ENCODE measurements around the gene COA5.

Gene COA5

DNA sequence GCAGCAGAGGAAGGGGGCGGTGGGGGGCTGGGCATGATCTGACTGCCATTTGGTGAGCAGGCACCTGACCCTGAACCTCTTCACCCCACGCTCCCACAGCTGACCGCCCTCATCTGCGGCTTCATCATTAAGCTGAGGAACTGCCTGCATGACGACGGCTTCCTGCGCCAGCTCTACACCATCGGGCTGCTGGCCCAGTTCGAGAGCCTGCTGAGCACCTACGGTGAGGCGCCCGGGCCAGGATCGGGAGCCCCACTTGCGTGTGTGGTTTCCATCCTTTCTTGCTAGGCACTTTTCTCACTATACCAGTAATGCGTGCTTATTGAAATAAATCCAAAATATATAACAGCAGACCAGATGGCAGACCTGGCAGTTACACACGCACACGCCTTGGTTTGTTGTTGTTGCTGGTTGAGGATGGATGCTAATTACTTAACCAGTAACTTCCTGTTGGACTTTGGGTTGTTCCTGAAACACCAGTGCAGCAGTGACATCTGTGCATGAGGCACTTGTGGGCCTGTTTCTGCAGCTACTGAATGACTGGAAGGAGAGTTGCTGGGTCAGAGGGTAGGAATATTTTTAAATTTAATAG, 43.7 kb downstream of the COA5 start:
- H3K36me3 ChIP-seq (ENCODE audit: insufficient read depth, insufficient read length, low read length) = peaks cover 89% of the 10 kb centered on the region

DNA sequence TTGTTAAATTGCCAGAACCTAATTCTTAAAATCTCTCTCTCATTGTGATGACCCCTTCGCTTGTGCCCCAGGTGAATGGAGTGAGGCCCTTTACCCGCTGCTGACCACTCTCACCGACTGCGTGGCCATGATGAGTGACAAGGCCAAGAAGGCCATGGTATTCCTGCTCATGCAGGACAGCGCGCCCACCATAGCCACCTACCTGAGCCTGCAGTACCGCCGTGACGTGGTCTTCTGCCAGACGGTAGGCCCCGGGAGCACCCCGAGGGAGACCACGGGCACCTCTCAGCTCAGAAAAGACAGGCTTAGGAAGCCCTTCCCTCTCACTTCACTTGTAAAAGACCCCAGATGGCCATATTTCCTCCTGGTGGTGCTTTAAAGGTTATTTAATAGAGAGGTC, 44.9 kb downstream of the COA5 start:
- Histone ChIP-seq H3K9ac (ENCODE audit: insufficient read length, low read depth) (no peak overlapping the region), H3K36me3 (ENCODE audit: insufficient read depth, insufficient read length, low read length) (peaks cover 87% of the 10 kb centered on the region), H3K4me1 (ENCODE audit: insufficient read depth, insufficient read length) (no peaks in the 10 kb centered on the region), H3K27me3 (ENCODE audit: insufficient read depth, insufficient read length) (no peaks in the 10 kb centered on the region), H3K9me3 (ENCODE audit: insufficient read depth, low read length) (no peaks in the 10 kb centered on the region), H3K4me3 (ENCODE audit: insufficient read length, low read depth) (no peak overlapping the region)
- no peak for DNase-seq (ENCODE audit: low read depth, low spot score)
- TF ChIP-seq YY1 (IDR thresholded peaks at IDR 0.05; ENCODE audit: insufficient read depth, insufficient read length) (no peak), ZNF274 (IDR thresholded peaks at IDR 0.05; ENCODE audit: low read depth, low read length) (no peak), SUZ12 (IDR thresholded peaks at IDR 0.05; ENCODE audit: extremely low read depth, insufficient read depth, insufficient read length) (no peak)

More for the DNA sequence above, 43.7 kb downstream of the COA5 start:
- no peak overlapping the region for H3K9ac ChIP-seq (ENCODE audit: insufficient read length, low read depth)
- no peaks in the 10 kb centered on the region for H3K27me3 ChIP-seq (ENCODE audit: insufficient read depth, insufficient read length)
- no peaks in the 10 kb centered on the region for H3K9me3 ChIP-seq (ENCODE audit: insufficient read depth, low read length)
- H3K4me1 ChIP-seq (ENCODE audit: insufficient read depth, insufficient read length) = no peaks in the 10 kb centered on the region
- H3K4me3 ChIP-seq (ENCODE audit: insufficient read length, low read depth) = no peak overlapping the region
- no peak for TF ChIP-seq SUZ12 (IDR thresholded peaks at IDR 0.05; ENCODE audit: extremely low read depth, insufficient read depth, insufficient read length)
- no peak for TF ChIP-seq ZNF274 (IDR thresholded peaks at IDR 0.05; ENCODE audit: low read depth, low read length)
- TF ChIP-seq YY1 (IDR thresholded peaks at IDR 0.05; ENCODE audit: insufficient read depth, insufficient read length) = no peak
- no peak for DNase-seq (ENCODE audit: low read depth, low spot score)

DNA sequence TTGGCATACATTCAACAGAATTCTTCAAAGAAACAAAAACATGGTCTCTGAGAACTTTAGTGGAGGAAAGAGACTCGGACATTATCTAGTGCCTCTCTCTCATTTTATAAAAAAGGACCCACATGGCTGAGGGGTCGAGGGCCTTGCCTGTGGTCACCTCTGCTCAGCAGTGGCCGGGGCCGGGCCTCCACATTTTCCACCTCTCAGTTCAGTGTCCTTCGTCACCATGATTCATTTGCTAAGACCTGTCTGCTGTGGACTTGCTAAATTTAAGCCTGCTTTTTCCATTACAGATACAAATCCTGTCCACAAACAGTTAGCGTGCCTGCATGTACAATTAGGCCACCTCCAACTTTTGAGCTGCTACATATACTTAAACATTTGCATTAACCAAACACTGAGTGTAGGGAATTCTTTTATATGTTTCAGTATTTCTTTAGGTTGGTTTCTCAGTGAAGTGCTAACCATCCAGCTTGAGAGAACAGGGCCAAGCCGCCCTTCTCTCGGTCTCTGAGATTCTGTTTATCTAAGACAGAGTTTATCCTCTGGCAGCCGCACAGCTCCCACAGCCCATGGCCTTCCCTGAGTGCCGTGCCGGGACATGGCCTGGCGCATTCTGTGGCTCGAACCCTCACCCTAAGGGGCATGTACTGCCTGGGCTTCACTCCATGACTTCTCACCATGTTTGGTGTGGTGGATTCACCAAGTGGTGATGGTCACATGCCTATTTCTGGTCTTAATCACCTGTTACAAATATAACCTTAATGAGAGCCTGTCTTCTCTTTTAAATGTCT, 46.2 kb downstream of the COA5 start:
- no peak for TF ChIP-seq YY1 (IDR thresholded peaks at IDR 0.05; ENCODE audit: insufficient read depth, insufficient read length)
- TF ChIP-seq ZNF274 (IDR thresholded peaks at IDR 0.05; ENCODE audit: low read depth, low read length) = no peak
- no peak for TF ChIP-seq SUZ12 (IDR thresholded peaks at IDR 0.05; ENCODE audit: extremely low read depth, insufficient read depth, insufficient read length)
- Histone ChIP-seq H3K4me1 (ENCODE audit: insufficient read depth, insufficient read length) (no peaks in the 10 kb centered on the region), H3K9me3 (ENCODE audit: insufficient read depth, low read length) (no peaks in the 10 kb centered on the region), H3K9ac (ENCODE audit: insufficient read length, low read depth) (no peak overlapping the region), H3K4me3 (ENCODE audit: insufficient read length, low read depth) (no peak overlapping the region), H3K27me3 (ENCODE audit: insufficient read depth, insufficient read length) (no peaks in the 10 kb centered on the region), H3K36me3 (ENCODE audit: insufficient read depth, insufficient read length, low read length) (peaks cover 87% of the 10 kb centered on the region)
- DNase-seq (ENCODE audit: low read depth, low spot score) = no peak

DNA sequence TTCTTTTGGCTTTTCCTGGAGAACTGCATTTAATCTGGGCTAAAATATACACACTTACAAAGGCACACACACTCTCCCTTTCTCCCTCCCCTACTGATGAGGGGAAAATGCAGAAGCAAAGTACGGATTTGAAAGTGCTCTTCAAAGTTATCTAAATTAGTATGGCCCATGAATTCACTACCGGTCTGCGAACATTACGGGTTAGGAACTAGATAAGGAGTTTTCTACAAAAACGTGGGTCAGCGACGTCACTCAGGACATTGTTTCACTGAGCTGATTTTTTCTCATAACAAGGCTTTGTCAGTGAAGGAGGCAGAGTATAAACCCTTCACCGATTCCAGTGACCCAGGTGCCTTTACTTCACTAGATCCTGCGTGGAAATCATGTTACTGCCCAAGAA, 47.3 kb downstream of the COA5 start:
- TF ChIP-seq YY1 (IDR thresholded peaks at IDR 0.05; ENCODE audit: insufficient read depth, insufficient read length) (no peak), ZNF274 (IDR thresholded peaks at IDR 0.05; ENCODE audit: low read depth, low read length) (no peak), SUZ12 (IDR thresholded peaks at IDR 0.05; ENCODE audit: extremely low read depth, insufficient read depth, insufficient read length) (no peak)
- no peak for DNase-seq (ENCODE audit: low read depth, low spot score)
- Histone ChIP-seq H3K4me3 (ENCODE audit: insufficient read length, low read depth) (no peak overlapping the region), H3K36me3 (ENCODE audit: insufficient read depth, insufficient read length, low read length) (peaks cover 85% of the 10 kb centered on the region), H3K4me1 (ENCODE audit: insufficient read depth, insufficient read length) (no peaks in the 10 kb centered on the region), H3K9me3 (ENCODE audit: insufficient read depth, low read length) (no peaks in the 10 kb centered on the region), H3K9ac (ENCODE audit: insufficient read length, low read depth) (no peak overlapping the region), H3K27me3 (ENCODE audit: insufficient read depth, insufficient read length) (no peaks in the 10 kb centered on the region)

DNA sequence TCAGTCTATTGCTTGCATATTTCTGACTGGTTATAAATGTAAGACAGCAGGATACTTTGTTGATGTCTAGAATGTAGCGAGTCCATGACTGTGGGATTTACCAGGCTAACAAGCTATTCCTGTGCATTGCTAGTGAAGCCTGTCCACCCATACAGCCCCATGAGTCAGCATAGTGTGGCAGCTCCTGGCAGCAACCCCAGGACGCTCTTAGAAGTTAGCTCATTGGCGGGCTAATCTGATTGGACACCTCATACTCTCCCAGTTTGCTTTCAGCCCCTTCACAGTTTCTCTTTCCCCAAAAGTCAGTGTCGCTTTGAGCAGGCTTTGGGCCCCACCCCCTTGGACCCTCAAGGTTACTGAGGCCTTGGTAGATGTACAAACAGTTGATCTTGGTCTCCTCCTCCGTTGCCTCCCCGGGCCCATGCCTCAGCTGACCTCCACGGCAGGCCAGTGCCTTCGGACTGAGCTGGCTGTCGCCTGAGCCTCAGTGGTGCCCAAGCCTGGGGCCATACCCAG, 48.0 kb downstream of the COA5 start:
- Histone ChIP-seq H3K4me3 (ENCODE audit: insufficient read length, low read depth) (no peak overlapping the region), H3K27me3 (ENCODE audit: insufficient read depth, insufficient read length) (no peaks in the 10 kb centered on the region), H3K9ac (ENCODE audit: insufficient read length, low read depth) (no peak overlapping the region), H3K4me1 (ENCODE audit: insufficient read depth, insufficient read length) (no peaks in the 10 kb centered on the region), H3K9me3 (ENCODE audit: insufficient read depth, low read length) (no peaks in the 10 kb centered on the region), H3K36me3 (ENCODE audit: insufficient read depth, insufficient read length, low read length) (peaks cover 85% of the 10 kb centered on the region)
- TF ChIP-seq ZNF274 (IDR thresholded peaks at IDR 0.05; ENCODE audit: low read depth, low read length) (no peak), SUZ12 (IDR thresholded peaks at IDR 0.05; ENCODE audit: extremely low read depth, insufficient read depth, insufficient read length) (no peak), YY1 (IDR thresholded peaks at IDR 0.05; ENCODE audit: insufficient read depth, insufficient read length) (no peak)
- no peak for DNase-seq (ENCODE audit: low read depth, low spot score)

DNA sequence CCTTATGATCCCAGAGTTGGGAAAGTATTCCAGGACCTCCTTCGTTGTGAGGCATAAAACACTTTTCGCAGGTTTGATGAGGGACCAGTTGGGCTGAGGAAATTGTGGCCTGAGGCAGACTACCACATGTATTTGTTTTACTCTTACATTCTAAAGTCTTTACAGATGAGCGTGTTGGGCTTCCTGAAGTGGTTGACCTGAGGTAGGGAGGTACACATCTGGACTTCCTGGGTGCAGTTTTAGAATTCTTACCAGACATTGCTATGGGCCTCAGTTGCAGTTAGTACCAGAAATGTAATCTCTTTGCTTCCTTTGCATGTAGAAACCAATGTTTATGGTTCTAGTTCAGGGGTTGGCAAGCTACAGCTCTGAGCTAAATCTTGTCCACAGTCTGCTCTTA, 48.7 kb downstream of the COA5 start:
- Histone ChIP-seq H3K9ac (ENCODE audit: insufficient read length, low read depth) (no peak overlapping the region), H3K4me1 (ENCODE audit: insufficient read depth, insufficient read length) (no peaks in the 10 kb centered on the region), H3K27me3 (ENCODE audit: insufficient read depth, insufficient read length) (no peaks in the 10 kb centered on the region), H3K4me3 (ENCODE audit: insufficient read length, low read depth) (no peak overlapping the region), H3K36me3 (ENCODE audit: insufficient read depth, insufficient read length, low read length) (peaks cover 85% of the 10 kb centered on the region), H3K9me3 (ENCODE audit: insufficient read depth, low read length) (no peaks in the 10 kb centered on the region)
- no peak for DNase-seq (ENCODE audit: low read depth, low spot score)
- TF ChIP-seq ZNF274 (IDR thresholded peaks at IDR 0.05; ENCODE audit: low read depth, low read length) (no peak), SUZ12 (IDR thresholded peaks at IDR 0.05; ENCODE audit: extremely low read depth, insufficient read depth, insufficient read length) (no peak), YY1 (IDR thresholded peaks at IDR 0.05; ENCODE audit: insufficient read depth, insufficient read length) (no peak)

DNA sequence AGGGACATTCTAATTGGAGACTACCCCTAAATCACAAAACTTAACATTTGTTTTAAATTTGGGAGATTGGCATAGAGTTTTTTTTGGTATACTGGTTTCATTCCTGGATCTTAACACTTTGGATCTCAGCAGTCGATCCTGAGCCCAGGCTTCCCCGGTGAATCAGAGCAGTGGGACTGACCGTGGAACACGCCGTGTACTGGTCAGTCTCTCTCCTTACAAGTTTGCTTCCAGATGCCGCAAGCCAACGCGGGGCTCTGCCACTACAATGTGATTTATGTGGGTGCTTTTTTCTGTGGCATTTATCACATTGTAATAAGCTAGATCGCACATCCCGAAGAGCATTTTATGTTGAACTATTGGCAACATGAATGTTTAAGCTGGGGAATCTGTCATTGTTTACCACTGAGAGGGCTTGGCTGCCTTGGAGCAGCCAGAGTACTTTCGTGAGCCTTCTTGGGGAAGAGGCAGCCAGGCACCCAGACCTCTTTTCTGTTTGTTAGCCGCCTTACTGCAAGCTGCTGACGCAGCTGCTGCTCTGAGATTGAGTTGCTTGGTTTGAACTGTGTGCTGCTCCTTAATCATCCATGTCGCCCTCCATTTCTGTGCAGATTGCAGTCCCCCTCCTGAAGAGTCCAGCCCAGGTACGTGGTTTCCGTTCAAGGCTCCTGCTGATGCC, 49.3 kb downstream of the COA5 start:
- no peak overlapping the region for H3K9ac ChIP-seq (ENCODE audit: insufficient read length, low read depth)
- no peaks in the 10 kb centered on the region for H3K9me3 ChIP-seq (ENCODE audit: insufficient read depth, low read length)
- H3K27me3 ChIP-seq (ENCODE audit: insufficient read depth, insufficient read length) = no peaks in the 10 kb centered on the region
- TF ChIP-seq YY1 (IDR thresholded peaks at IDR 0.05; ENCODE audit: insufficient read depth, insufficient read length) (no peak), SUZ12 (IDR thresholded peaks at IDR 0.05; ENCODE audit: extremely low read depth, insufficient read depth, insufficient read length) (no peak), ZNF274 (IDR thresholded peaks at IDR 0.05; ENCODE audit: low read depth, low read length) (no peak)
- no peak for DNase-seq (ENCODE audit: low read depth, low spot score)
- no peak overlapping the region for H3K4me3 ChIP-seq (ENCODE audit: insufficient read length, low read depth)
- no peaks in the 10 kb centered on the region for H3K4me1 ChIP-seq (ENCODE audit: insufficient read depth, insufficient read length)
- H3K36me3 ChIP-seq (ENCODE audit: insufficient read depth, insufficient read length, low read length) = peaks cover 85% of the 10 kb centered on the region
